ENCODE data around the gene RRP15. TPM values are rescaled to one million over a fixed set of nuclear protein-coding genes. Genes with fewer than 3 reads are reported as not detected.

The RRP15 gene
- total RNA-seq, 1 experiment from 2014 or later: 36.0 TPM

DNA sequence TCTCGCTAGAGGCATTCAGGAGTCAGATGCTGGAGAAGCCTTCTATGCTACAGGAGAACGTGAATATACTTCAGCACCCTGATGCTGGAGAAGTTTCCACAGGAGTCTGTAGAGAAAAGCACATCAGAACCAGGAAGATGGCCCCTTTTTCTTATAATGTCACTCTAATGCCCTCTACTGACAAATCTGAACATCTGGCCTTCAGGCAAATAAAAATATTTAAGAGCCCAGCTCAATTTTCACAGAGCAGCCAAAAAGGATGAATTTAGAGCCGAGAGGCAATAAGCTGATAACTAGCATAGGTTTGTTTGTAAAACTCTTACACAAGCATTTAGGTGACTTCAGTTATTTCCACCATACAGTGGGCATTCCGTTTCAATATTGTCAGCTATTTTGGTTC lies 3.8 kb upstream of the RRP15 start (continued):
- TF ChIP-seq, protein P1, sequence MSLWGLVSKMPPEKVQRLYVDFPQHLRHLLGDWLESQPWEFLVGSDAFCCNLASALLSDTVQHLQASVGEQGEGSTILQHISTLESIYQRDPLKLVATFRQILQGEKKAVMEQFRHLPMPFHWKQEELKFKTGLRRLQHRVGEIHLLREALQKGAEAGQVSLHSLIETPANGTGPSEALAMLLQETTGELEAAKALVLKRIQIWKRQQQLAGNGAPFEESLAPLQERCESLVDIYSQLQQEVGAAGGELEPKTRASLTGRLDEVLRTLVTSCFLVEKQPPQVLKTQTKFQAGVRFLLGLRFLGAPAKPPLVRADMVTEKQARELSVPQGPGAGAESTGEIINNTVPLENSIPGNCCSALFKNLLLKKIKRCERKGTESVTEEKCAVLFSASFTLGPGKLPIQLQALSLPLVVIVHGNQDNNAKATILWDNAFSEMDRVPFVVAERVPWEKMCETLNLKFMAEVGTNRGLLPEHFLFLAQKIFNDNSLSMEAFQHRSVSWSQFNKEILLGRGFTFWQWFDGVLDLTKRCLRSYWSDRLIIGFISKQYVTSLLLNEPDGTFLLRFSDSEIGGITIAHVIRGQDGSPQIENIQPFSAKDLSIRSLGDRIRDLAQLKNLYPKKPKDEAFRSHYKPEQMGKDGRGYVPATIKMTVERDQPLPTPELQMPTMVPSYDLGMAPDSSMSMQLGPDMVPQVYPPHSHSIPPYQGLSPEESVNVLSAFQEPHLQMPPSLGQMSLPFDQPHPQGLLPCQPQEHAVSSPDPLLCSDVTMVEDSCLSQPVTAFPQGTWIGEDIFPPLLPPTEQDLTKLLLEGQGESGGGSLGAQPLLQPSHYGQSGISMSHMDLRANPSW (CRISPR knock-in tag; conservative IDR thresholded peaks at IDR 0.05; ENCODE audit: low read depth): no peak
- TF ChIP-seq SP1 (CRISPR knock-in tag; conservative IDR thresholded peaks at IDR 0.05) (no peak), ZNF263 (CRISPR knock-in tag; IDR thresholded peaks at IDR 0.05; ENCODE audit: low read depth) (no peak), GTF2I (CRISPR knock-in tag; conservative IDR thresholded peaks at IDR 0.05) (no peak), MYBL2 (CRISPR knock-in tag; IDR thresholded peaks at IDR 0.05) (no peak), ZNF219 (CRISPR knock-in tag; IDR thresholded peaks at IDR 0.05; ENCODE audit: borderline replicate concordance) (no peak)
- TF ChIP-seq, protein P2, sequence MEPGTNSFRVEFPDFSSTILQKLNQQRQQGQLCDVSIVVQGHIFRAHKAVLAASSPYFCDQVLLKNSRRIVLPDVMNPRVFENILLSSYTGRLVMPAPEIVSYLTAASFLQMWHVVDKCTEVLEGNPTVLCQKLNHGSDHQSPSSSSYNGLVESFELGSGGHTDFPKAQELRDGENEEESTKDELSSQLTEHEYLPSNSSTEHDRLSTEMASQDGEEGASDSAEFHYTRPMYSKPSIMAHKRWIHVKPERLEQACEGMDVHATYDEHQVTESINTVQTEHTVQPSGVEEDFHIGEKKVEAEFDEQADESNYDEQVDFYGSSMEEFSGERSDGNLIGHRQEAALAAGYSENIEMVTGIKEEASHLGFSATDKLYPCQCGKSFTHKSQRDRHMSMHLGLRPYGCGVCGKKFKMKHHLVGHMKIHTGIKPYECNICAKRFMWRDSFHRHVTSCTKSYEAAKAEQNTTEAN (CRISPR knock-in tag; IDR thresholded peaks at IDR 0.05): no peak
- TF ChIP-seq, protein P3, sequence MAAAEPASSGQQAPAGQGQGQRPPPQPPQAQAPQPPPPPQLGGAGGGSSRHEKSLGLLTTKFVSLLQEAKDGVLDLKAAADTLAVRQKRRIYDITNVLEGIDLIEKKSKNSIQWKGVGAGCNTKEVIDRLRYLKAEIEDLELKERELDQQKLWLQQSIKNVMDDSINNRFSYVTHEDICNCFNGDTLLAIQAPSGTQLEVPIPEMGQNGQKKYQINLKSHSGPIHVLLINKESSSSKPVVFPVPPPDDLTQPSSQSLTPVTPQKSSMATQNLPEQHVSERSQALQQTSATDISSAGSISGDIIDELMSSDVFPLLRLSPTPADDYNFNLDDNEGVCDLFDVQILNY (CRISPR knock-in tag; IDR thresholded peaks at IDR 0.05): no peak
- TF ChIP-seq, protein P4, sequence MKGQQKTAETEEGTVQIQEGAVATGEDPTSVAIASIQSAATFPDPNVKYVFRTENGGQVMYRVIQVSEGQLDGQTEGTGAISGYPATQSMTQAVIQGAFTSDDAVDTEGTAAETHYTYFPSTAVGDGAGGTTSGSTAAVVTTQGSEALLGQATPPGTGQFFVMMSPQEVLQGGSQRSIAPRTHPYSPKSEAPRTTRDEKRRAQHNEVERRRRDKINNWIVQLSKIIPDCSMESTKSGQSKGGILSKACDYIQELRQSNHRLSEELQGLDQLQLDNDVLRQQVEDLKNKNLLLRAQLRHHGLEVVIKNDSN (CRISPR knock-in tag; IDR thresholded peaks at IDR 0.05): no peak
- TF ChIP-seq, protein P5, sequence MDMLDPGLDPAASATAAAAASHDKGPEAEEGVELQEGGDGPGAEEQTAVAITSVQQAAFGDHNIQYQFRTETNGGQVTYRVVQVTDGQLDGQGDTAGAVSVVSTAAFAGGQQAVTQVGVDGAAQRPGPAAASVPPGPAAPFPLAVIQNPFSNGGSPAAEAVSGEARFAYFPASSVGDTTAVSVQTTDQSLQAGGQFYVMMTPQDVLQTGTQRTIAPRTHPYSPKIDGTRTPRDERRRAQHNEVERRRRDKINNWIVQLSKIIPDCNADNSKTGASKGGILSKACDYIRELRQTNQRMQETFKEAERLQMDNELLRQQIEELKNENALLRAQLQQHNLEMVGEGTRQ (CRISPR knock-in tag; IDR thresholded peaks at IDR 0.05): no peak
- TF ChIP-seq, protein P6, sequence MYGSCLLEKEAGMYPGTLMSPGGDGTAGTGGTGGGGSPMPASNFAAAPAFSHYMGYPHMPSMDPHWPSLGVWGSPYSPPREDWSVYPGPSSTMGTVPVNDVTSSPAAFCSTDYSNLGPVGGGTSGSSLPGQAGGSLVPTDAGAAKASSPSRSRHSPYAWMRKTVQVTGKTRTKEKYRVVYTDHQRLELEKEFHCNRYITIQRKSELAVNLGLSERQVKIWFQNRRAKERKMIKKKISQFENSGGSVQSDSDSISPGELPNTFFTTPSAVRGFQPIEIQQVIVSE (CRISPR knock-in tag; IDR thresholded peaks at IDR 0.05; ENCODE audit: borderline replicate concordance): no peak
- TF ChIP-seq, protein P7, sequence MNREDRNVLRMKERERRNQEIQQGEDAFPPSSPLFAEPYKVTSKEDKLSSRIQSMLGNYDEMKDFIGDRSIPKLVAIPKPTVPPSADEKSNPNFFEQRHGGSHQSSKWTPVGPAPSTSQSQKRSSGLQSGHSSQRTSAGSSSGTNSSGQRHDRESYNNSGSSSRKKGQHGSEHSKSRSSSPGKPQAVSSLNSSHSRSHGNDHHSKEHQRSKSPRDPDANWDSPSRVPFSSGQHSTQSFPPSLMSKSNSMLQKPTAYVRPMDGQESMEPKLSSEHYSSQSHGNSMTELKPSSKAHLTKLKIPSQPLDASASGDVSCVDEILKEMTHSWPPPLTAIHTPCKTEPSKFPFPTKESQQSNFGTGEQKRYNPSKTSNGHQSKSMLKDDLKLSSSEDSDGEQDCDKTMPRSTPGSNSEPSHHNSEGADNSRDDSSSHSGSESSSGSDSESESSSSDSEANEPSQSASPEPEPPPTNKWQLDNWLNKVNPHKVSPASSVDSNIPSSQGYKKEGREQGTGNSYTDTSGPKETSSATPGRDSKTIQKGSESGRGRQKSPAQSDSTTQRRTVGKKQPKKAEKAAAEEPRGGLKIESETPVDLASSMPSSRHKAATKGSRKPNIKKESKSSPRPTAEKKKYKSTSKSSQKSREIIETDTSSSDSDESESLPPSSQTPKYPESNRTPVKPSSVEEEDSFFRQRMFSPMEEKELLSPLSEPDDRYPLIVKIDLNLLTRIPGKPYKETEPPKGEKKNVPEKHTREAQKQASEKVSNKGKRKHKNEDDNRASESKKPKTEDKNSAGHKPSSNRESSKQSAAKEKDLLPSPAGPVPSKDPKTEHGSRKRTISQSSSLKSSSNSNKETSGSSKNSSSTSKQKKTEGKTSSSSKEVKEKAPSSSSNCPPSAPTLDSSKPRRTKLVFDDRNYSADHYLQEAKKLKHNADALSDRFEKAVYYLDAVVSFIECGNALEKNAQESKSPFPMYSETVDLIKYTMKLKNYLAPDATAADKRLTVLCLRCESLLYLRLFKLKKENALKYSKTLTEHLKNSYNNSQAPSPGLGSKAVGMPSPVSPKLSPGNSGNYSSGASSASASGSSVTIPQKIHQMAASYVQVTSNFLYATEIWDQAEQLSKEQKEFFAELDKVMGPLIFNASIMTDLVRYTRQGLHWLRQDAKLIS (CRISPR knock-in tag; IDR thresholded peaks at IDR 0.05; ENCODE audit: borderline replicate concordance): no peak
- TF ChIP-seq, protein P8, sequence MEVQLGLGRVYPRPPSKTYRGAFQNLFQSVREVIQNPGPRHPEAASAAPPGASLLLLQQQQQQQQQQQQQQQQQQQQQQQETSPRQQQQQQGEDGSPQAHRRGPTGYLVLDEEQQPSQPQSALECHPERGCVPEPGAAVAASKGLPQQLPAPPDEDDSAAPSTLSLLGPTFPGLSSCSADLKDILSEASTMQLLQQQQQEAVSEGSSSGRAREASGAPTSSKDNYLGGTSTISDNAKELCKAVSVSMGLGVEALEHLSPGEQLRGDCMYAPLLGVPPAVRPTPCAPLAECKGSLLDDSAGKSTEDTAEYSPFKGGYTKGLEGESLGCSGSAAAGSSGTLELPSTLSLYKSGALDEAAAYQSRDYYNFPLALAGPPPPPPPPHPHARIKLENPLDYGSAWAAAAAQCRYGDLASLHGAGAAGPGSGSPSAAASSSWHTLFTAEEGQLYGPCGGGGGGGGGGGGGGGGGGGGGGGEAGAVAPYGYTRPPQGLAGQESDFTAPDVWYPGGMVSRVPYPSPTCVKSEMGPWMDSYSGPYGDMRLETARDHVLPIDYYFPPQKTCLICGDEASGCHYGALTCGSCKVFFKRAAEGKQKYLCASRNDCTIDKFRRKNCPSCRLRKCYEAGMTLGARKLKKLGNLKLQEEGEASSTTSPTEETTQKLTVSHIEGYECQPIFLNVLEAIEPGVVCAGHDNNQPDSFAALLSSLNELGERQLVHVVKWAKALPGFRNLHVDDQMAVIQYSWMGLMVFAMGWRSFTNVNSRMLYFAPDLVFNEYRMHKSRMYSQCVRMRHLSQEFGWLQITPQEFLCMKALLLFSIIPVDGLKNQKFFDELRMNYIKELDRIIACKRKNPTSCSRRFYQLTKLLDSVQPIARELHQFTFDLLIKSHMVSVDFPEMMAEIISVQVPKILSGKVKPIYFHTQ (CRISPR knock-in tag; IDR thresholded peaks at IDR 0.05): no peak

All from WTC11 (cell line).